Effector memory CD4-positive, alpha-beta T cell (primary cell): ENCODE measurements around the gene PRR5L.

ENCODE experiments used
- DNase-seq, 3 donors: peaks; one replicate each; pipeline ENCODE4 v3.0.0-alpha.2; 2020
- H3K27ac ChIP-seq: 2 replicates; pipeline ENCODE4 v1.7.0; 2013; ENCODE audit warnings: mild to moderate bottlenecking, low read length, moderate library complexity; ENCODE audit not compliant: insufficient read depth, poor library complexity, severe bottlenecking
- H3K27me3 ChIP-seq: replicated peaks from 2 replicates; pipeline ENCODE4 v1.7.0; 2013; ENCODE audit warnings: mild to moderate bottlenecking, low read length; ENCODE audit not compliant: insufficient read depth, control insufficient read depth, poor library complexity, severe bottlenecking
- H3K36me3 ChIP-seq: 2 replicates; pipeline ENCODE4 v1.7.0; 2013; ENCODE audit warnings: mild to moderate bottlenecking, low read length, moderate library complexity; ENCODE audit not compliant: control insufficient read depth, insufficient read depth
- H3K4me1 ChIP-seq: 2 replicates; pipeline ENCODE4 v1.7.0; 2013; ENCODE audit warnings: low read length, mild to moderate bottlenecking; ENCODE audit not compliant: control insufficient read depth, insufficient read depth, poor library complexity, severe bottlenecking
- H3K4me3 ChIP-seq: 2 replicates; pipeline ENCODE4 v1.7.0; 2013; ENCODE audit warnings: low read length, low read depth, mild to moderate bottlenecking; ENCODE audit not compliant: insufficient read depth, poor library complexity, severe bottlenecking
- H3K9me3 ChIP-seq: 2 replicates; pipeline ENCODE4 v1.7.0; 2013; ENCODE audit warnings: mild to moderate bottlenecking, low read length, moderate library complexity; ENCODE audit not compliant: control insufficient read depth

PRR5L gene

DNA sequence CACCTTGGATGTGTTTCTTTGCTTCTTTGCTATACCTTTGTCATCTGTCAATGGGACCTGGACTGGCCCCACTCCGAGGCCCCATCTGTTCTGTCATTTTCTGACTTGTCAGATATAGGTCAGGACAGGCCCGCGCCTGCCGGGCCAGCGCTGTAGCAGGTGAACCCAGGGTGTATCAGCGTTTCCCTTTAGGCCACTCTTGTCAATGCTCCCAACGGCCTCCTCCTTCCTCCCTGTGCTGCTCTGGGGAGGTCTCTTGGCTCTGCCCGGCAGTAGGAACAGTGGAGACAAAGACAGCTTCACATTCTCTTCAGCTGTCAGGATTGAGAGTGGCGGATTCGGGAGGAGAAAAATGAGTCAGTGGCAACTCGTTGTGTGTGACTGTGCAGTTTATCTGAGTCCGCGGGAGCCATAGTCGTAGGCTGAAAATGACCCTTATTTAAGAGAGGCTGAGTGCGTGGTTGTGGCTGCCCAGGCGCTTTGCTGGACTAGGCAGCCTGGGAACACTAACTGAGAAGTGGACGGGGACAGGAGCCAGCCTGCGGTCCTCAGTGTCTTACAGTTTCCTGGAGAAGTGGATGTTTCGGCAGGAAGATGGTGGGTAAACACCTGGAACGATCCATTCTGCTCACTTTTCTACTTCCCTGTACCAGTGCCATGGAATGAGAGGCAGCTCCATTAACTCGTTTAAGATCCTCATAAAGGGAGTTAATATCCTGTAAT, 102.3 kb downstream of the PRR5L start:
- Histone ChIP-seq H3K36me3 (peaks cover 13% of the 10 kb centered on the region), H3K9me3 (no peaks in the 10 kb centered on the region), H3K4me3 (no peak overlapping the region), H3K4me1 (peaks cover 13% of the 10 kb centered on the region), H3K27me3 (no peaks in the 10 kb centered on the region), H3K27ac (no peak overlapping the region)
- DNase-seq = no peak

DNA sequence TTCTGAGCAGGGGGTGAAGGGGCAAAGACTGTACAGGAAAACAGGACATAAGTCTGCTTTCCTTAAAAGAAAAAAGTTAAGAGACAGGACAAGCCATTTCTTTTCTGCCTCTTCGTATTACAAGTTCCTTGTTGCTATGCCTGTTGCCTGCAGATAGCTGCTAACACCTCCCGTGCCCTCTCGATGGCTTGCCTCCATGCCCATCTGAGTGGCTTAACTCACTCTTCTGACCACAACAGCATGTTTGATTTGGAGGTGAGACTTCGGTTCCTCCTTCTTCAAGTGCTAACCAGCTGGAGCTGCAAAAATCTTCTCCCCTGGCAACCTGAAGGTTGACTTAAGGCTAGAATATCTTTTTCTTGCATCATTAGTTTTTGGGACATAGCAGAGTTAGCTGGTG, 103.1 kb downstream of the PRR5L start:
- H3K27ac ChIP-seq = no peak overlapping the region
- H3K9me3 ChIP-seq = no peaks in the 10 kb centered on the region
- no peak overlapping the region for H3K4me3 ChIP-seq
- H3K27me3 ChIP-seq = no peaks in the 10 kb centered on the region
- peaks cover 15% of the 10 kb centered on the region for H3K36me3 ChIP-seq
- peaks cover 13% of the 10 kb centered on the region for H3K4me1 ChIP-seq
- no peak for DNase-seq

DNA sequence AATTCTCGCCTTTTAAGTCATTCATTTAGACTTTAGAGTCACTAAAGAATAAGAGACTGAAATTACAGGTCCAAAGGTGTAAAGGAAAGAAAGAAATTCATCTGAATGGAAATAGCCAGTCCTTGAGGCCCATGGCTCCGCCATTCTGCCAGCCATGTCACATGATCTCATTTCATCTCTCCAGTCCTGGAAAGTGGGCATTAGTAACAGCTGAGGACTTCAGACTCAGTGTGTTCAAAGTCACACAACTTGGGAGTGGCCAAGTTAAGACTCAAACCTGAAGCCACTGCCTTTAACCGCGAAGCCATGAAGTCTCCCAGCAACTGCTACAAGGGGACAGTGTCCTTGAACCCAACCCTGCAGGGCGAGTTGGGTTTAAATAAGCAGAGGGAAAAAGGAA, 103.7 kb downstream of the PRR5L start:
- H3K4me3 ChIP-seq = no peak overlapping the region
- H3K27ac ChIP-seq = no peak overlapping the region
- peaks cover 15% of the 10 kb centered on the region for H3K36me3 ChIP-seq
- H3K4me1 ChIP-seq = peaks cover 8% of the 10 kb centered on the region
- H3K27me3 ChIP-seq = no peaks in the 10 kb centered on the region
- H3K9me3 ChIP-seq = no peaks in the 10 kb centered on the region
- DNase-seq = no peak

GRCh38 chr11:36400766-36401455, 104.8 kb downstream of the PRR5L start:
- Histone ChIP-seq H3K36me3 (peaks cover 15% of the 10 kb centered on the region), H3K4me3 (no peak overlapping the region), H3K4me1 (peaks cover 7% of the 10 kb centered on the region), H3K27me3 (no peaks in the 10 kb centered on the region), H3K27ac (peak overlapping the region; percentile 6), H3K9me3 (no peaks in the 10 kb centered on the region)
- no peak for DNase-seq

- H3K27ac ChIP-seq = no peak overlapping the region
- DNase-seq = no peak
These were observed 106.6 kb downstream of the PRR5L start for GRCh38 chr11:36402568-36403170.

DNA sequence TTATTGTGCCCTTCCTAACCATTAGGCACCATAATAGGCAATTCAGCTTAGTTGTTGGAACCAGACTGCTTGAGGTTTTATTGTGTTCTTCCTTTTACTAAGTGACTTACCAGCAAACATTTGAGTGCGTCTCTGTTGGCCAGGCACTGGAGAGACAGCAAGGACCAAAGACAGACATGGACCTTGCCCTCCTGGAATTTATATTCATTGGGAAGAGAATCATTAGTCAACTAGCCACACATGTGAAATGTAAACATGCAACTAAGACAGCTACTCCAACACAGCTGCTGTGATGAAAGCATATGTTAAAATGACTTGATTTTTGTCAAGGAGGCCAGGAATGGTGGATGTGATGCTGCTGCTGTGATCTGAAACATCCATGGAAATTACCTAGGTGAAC, 107.6 kb downstream of the PRR5L start:
- H3K36me3 ChIP-seq = peaks cover 10% of the 10 kb centered on the region

More at GRCh38 chr11:36402568-36403170, 106.6 kb downstream of the PRR5L start:
- H3K9me3 ChIP-seq = no peaks in the 10 kb centered on the region
- H3K27me3 ChIP-seq = no peaks in the 10 kb centered on the region
- no peak overlapping the region for H3K4me3 ChIP-seq
- H3K4me1 ChIP-seq = peaks cover 7% of the 10 kb centered on the region
- H3K36me3 ChIP-seq = peaks cover 15% of the 10 kb centered on the region

GRCh38 chr11:36404831-36405230, 108.7 kb downstream of the PRR5L start:
- Histone ChIP-seq H3K4me1 (peaks cover 20% of the 10 kb centered on the region), H3K9me3 (no peaks in the 10 kb centered on the region), H3K27ac (no peak overlapping the region), H3K27me3 (no peaks in the 10 kb centered on the region), H3K36me3 (peaks cover 3% of the 10 kb centered on the region), H3K4me3 (no peak overlapping the region)
- DNase-seq = no peak

More for the DNA sequence above, 107.6 kb downstream of the PRR5L start:
- Histone ChIP-seq H3K9me3 (no peaks in the 10 kb centered on the region), H3K27ac (no peak overlapping the region), H3K27me3 (no peaks in the 10 kb centered on the region), H3K4me3 (no peak overlapping the region), H3K4me1 (peaks cover 12% of the 10 kb centered on the region)
- no peak for DNase-seq

- peaks cover 26% of the 10 kb centered on the region for H3K4me1 ChIP-seq
- no peaks in the 10 kb centered on the region for H3K9me3 ChIP-seq
- no peaks in the 10 kb centered on the region for H3K27me3 ChIP-seq
- no peak overlapping the region for H3K27ac ChIP-seq
- no peak overlapping the region for H3K4me3 ChIP-seq
- peaks cover 3% of the 10 kb centered on the region for H3K36me3 ChIP-seq
- DNase-seq = no peak
These were observed 109.7 kb downstream of the PRR5L start for GRCh38 chr11:36405585-36406367.

GRCh38 chr11:36407356-36407755, 111.3 kb downstream of the PRR5L start:
- Histone ChIP-seq H3K36me3 (peaks cover 3% of the 10 kb centered on the region), H3K27ac (no peak overlapping the region)

More at GRCh38 chr11:36407356-36407755, 111.3 kb downstream of the PRR5L start:
- H3K4me1 ChIP-seq = peaks cover 32% of the 10 kb centered on the region
- no peaks in the 10 kb centered on the region for H3K27me3 ChIP-seq
- H3K4me3 ChIP-seq = no peak overlapping the region
- H3K9me3 ChIP-seq = no peaks in the 10 kb centered on the region
- DNase-seq = no peak
